HG03342 (cell line): ENCODE data around the gene PRR14L.
"Not testable (repeated sequence)": the region's sequence is repeated elsewhere in the genome, so short reads cannot be mapped to it uniquely, and the experiment has no call there.

Experiments
- ATAC-seq: cut with Tn5 transposase; IDR thresholded peaks from one replicate; pipeline ENCODE4 v1.9.1; 2021; ENCODE audit warnings: mild to moderate bottlenecking, moderate library complexity; ENCODE audit not compliant: unreplicated experiment

PRR14L gene

DNA sequence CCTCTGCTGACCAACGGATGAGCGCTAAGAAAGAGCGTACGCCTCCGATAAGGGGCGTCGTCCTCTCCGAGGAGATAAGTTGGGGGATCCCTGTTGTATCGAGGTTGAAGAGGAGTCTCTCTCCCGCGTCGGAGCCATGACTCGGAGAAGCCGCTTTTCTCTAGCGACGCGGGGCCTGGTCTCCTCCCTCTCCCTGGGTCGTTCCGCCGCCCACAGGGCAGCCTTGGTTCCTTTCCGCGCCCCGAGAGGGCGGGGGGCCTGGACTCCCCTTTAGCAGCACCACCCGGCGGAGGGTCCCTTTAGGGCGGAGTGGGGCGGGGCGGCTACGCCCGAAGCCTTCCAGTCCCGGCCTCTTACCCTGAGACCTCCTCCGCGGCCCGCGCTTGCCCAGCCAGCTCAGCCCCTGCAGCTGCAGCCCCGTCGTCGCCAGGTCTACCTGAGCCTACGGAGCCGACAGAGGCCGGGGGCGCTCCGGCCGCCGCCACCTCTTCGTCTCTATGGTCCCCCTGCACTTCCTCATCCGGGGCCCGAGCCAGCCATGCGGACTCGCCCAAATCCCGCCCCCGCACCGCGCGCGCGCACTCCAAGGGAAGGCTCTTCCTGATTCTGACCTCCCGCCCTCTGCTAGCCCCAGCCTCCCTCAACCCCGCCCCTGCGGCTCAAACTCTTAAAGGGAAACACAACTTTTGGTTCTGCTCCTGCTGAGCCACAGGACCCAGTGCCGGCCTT, at the start of gene PRR14L:
Gene PRR14L (minus strand): TSS at position 497 of the 729 bp plus-strand sequence. CDS start 11,272 bp downstream, outside the sequence.
- peak; percentile 58 for ATAC-seq

DNA sequence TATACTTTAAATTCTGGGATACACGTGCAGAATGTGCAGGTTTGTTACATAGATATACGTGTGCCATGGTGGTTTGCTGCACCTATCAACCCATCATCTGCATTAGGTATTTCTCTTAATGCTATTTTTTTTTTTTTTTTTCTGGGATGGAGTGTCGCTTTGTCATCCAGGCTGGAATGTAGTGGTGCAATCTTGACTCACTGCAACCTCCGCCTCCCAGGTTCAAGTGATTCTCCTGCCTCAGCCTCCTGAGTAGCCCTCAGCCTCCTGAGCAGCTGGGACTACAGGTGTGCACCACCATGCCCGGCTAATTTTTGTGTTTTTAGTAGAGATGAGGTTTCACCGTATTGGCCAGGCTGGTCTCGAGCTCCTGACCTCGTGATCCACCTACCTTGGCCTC, 49.4 kb upstream of the PRR14L start:
- ATAC-seq = not testable (repeated sequence)

DNA sequence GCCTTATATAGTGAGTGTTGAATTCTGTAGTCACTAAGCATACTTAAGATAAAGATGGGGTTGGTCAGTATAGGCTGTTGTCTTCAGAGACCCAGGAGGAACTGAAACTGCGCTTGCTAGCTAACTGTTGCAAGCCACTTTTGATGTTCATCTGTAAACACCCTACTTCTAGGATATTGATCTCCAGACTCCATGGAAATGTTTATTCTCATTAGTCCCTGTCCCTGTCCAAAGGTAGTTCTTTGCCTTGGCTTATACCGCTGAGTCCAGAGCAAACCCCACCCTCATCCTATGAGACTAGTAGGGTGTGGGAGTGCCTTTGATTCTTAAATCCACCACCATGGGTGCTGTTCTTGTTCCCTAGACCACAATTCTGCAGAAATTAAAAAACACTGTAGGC, 40.3 kb upstream of the PRR14L start:
- ATAC-seq = no peak

DNA sequence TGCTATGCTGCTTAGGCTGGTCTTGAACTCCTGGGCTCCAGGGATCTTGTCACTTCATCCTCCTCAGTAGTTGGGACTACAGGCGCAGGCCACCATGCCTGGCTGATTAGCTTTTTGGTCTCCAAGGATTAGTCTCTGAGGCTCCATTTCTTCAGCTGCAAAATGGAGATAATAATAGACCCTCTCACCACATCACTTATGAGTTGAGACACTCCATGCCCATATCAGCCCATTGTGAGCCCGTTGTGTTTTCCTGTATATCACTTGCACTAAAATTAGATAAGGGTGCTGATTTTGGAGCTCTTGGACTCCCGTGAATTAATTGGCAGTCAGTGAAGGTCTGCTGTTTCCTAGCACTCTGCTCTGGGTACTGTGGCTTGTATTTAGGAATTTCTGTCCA, 39.9 kb upstream of the PRR14L start:
- ATAC-seq = no peak

DNA sequence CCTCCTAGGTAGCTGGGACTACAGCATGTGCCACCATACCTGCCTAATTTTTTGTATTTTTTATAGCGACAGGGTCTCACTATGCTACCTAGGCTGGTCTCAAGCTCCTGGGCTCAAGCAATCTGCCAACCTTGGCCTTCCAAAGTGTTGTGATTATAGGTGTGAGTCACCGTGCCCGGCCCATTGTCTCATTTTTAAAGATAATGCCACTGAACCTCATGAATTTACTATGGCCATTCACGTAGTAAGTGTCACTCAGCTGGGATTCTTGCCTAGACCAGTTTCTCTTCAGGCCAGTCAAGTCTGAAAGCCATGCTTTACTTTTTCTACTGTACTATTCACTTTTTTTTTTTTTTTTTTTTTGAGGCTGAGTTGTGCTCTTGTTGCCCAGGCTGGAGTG, 26.3 kb upstream of the PRR14L start:
- ATAC-seq = no peak

DNA sequence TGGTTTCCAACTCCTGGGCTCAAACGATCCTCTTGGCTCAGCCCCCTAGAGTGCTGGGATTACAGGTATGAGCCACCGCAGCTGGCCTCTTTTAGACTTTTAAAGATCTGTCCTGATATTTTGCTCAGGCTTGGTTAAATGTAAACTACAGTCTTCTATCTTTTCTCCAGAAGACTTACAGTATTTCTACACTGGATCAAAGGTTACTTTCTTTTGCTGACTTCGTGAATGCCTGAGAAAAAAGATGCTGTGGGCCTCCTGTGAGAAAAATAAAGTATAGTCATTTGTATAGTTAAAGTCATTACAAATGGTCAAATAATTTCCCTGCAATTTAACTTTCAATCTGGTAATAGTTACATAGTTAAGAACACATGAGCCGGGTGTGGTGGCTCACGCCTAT, 23.5 kb upstream of the PRR14L start:
- no peak for ATAC-seq

DNA sequence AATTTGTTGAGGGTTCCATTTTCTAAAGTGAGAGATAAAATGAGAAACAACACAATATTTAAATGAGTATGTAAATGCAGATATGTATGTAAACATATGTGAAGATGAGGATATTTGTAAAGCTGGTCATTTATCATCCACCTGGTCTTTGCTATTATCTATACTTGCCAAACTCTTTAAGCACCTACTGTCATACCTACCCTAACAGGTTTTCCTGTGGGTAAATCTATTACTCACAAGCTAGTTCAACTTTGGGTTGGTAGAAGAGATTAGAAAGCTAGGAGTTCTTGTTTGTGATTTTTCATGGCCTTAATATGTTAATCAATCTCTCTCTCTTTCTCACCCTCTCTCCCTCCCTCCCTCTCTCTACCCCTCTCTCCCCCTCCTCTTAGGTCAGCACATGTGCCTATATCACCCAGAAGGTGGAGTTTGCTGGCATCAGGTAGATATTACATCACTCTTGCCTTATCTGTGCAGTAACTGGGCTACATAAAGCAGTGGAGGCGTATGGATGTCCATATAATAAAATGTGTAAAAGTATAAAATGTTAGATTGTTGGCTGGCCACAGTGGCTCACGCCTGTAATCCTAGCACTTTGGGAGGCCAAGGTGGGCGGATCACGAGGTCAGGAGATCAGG, 18.6 kb upstream of the PRR14L start:
- ATAC-seq = no peak

DNA sequence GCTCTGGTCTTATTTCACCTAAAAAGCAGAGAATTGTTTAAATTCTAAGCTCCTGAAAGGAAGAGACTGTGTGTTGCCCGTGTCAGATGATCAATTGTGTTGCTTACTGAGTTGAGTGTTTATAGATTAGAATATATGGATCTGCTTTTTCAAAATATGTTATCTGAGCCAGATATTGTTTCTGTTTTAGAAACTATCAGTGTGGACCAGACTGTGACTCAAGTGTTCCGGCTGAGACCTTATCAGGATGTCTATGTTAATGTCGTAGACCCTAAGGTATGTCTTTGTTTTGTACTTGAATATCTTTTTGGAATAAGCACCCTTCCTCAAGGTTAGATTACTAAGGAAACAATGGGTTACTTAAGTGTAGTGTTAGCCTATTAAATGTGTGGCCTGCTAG, 14.9 kb upstream of the PRR14L start:
- no peak for ATAC-seq

DNA sequence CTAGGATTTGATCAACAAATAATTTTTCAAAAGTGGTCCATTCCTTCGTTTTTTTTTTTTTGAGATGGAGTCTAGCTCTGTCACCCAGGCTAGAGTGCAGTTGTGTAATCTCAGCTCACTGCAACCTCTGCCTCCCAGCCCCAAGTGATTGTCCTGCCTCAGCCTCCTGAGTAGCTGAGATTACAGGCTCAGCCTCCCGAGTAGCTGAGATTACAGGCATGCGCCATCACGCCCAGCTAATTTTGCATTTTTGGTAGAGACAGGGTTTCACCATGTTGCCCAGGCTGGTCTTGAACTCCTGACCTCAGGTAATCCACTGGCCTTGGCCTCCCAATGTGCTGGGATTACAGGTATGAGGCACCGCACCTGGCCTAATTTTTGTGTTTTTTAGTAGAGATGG, 8.9 kb upstream of the PRR14L start:
- not testable (repeated sequence) for ATAC-seq

DNA sequence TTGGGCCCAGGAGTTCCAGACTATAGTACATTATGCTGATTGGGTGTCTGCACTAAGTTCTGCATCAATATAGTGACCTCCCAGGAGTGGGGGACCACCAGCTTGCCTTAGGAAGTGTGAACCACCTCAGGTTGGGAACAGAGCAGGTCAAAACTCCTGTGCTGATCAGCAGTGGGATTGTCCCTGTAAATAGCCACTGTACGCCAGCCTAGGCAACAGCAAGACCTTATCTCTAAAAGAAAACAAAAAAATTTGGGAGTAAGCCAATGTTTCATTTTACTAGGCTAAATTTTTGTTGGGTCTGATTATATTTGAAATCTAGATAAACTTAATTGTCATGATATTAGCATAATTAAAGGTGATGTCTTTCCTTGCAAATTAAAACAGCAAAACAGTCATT, 7.3 kb upstream of the PRR14L start:
- ATAC-seq = no peak

DNA sequence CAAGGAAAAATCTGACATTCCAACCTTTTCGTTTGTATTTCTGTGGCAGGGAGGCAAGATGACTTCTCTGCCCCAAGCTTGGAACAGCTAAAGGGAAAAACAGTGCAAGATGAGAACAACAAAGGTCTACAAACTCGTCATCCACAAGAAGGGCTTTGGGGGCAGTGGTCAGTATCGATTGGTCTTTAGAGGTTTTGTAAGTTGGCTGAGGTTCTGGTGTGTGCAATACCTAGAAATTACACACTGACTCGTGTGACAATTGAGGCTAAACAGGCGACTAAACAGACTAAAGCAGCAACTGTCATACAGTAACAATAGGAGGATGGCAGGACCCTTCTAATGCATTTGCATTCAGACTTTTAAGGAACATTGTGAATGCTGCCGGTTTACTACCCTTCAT, 4.9 kb upstream of the PRR14L start:
- no peak for ATAC-seq

DNA sequence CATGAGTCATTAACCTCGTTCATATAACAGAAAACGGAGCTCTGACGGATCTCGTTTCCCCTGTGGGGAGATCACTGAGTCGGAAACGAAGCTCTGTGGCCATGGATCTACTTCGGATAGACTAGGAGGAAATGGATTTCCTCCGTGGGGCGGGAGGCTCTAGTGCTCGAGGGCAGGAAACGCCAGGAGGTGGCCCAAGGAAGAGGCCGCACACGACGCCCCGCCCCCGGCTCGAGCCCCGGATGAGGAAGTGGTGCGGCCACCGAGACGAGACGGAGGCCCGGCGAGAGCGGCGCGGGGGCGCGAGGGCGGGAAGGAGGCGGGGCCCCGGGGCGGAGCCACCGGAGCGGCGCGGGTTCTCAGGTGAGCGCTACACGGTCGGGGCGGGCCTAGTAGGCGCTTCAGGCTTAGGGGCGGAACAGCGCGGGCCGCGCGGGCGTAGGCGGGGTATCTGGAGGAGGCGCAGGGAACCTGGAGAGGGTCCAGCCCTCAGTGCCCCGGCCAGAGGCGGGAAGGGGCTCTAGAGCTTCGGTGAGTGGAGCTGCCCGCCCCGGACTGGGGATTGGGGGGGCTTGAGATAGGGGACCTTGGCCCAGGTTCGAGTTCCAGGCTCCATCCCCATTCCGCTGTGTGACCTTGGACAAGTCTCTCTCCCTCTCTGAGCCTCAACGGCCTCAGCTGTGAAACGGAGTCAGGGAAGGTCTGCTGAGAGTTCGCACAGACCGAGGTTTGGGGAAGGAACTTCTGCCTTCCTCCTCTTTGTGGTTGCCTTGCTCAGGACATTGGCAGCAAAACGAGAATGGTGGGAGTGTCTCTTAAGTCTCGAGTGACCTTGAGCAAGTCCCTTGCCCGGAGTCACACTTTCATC, 3.9 kb upstream of the PRR14L start, which contains the start of gene DEPDC5:
Gene DEPDC5 (plus strand): TSS at position 386 of the 868 bp plus-strand sequence. CDS start 903 bp downstream, outside the sequence.
- peak; percentile 64 for ATAC-seq

DNA sequence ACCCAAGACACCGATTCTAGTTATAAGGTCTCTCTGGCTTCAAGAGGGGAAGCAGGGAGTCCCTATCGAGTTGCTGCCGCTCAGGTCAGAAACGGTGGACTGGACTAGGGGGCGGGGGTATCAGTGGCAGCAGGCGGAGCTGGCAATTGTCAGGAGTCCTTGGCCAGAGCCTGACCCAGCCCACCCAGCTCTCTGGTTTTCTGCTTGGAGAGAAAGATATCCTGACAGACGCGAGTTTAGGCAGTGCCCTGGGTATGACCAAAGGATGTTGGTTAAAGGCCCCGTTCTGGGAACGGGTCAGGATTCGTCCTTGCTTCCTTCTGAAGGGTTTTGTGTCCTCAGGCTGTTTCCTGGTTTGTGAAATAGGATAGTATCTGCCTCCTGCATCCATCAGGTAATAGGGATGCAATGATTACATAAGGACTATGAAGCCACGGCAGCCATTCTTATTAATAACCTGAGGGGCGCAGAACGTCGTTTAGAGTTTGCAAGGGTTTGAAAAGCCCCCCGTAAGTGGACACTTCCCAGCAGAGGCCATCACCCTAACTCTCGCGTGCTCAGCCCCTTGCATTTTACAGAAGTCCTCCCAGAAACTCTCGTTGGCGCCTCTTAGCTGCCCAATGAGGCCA, 3.2 kb upstream of the PRR14L start:
- ATAC-seq = peak; percentile 20

DNA sequence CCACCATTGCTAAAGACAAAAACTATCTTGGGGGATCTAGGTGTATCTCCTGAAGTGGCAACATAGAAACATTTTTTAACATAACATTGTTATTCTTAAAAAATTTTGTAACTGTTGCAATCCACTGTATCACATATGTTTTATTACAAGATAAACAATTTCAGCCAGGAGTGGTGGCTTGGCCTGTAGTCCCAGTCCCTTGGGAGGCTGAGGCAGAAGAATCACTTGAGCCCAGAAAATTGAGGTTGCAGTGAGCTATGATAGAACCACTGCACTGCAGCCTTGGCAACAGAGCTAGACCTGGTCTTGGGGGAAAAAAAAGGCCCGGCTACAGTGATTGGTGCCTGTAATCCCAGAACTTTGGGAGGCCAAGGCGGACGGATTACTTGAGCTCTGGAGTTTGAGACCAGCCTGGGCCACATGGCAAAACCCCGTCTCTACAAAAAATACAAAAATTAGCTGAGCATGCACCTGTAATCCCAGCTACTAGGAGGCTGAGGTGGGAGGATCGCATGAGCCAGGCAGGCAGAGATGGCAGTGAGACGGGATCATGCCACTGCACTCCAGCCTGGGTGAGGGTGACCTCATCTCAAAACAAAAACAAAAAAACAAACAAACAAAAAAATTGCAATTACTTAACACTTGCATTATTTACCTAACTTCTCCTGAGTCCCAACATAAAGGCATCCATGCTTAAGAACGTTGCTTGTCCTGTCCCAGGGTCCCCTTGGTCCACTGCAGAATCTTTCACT, 2.3 kb upstream of the PRR14L start:
- ATAC-seq = no peak

DNA sequence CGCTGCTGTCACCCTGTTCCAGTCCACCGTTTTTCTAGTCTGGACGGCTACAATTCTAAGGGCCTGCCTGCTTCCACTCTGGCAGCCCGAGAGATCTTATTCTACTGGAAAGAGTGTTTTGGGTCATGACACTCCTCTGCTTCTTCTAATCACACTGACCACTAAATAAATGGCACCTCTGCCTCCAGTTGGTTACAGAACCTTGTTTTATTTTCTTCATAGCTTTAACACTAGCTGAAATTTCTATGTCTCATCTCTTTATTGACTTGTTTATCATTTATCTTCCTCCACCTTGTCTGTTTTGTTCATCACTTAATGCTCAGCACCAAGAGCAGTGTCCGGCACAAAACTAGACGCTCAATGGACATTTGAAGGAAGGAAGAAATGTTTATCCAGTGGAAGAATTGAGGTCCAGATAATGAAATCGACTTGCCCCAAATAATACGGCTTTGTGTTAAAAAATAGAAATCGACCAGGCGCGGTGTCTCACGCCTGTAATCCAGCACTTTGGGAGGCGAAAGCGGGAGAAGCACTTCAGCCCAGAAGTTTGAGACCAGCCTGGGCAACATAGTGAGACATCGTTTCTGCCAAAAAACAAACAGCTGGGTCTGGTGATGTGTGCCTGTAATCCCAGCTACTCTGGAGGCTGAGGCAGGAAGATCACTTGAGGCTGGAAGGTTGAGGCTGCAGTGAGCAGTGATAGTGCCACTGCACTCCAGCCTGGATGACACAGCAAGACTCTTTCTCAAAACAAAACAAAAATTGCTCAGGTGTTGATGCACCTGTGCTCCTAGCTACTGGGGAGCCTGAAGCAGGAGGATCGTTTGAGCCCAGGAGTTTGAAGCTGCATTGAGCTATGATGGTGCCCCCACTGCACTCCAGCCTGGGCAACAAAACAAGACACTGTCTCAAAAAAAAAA, 693 bp upstream of the PRR14L start:
- ATAC-seq = no peak

DNA sequence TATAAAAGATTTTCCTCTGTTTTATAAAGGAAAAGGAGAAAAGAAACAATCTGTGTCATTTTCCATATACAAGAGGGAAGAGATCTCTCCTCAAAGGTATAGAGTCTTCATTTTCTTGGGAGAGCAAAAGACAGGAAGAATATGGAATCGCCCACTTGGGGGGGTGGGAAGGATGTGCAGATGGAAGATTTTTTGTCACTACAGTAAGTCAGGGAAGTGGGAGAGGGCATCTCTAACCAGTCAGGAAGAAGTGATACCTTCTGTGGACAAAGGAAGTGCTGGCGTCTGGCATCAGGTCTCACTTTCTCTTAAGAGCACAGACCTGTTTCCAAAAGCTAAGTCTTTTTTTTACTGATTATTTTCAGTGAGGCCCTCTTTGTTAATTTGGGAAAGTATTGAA, 1.4 kb downstream of the PRR14L start:
- ATAC-seq = no peak

DNA sequence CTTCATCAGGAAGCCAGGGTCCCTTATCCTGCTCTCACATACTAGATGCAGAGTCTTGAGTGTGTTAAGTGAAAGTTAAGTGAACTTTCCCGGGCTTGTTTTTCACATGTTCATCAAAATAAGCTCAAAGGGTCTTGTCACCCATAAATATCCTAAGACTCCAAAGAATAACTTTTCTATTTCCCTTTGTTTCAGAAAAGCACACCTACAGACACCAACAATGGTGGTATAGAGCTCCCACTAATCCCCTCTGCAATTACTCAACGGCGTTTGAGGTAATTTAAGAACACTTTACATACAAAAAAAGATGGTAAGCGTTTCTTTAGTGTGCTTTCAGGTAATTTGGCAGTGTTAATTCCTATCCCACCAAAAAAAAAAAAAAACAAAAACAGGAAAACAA, 2.5 kb downstream of the PRR14L start:
- ATAC-seq = no peak

DNA sequence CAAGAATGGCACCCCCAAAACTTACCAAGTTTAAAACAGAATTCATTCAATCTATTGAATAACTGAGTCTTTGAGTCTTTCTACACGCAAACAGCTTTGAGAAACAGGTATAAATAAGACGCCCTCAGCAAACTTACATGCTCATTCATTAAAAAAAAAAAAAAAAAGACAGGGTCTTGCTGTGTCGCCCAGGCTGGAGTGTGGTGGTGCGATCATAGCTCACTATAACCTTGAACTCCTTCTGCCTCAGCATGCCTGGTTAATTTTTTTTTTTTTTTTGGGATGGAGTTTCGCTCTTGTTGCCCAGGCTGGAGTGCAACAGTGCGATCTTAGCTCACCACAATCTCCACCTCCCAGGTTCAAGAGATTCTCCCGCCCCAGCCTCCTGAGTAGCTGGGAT, 6.1 kb downstream of the PRR14L start:
- no peak for ATAC-seq

DNA sequence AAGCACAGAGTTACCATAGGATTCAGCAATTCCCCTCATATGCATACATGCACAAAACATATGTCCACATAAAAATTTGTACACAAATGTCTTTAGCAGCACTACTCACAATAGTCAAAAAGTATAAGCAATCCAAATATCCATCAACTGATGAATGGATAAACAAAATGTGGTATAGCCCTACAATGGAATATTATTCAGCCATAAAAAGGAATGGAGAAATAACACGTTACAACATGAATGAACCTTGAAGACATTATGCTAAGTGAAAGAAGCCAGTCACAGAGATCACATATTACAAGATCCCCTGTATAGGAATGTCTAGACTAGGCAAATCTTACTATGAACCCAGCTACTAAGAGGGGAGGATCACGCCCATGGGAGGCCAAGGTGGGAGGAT, 7.2 kb downstream of the PRR14L start:
- no peak for ATAC-seq
